ENCODE results near the gene ITGA3.

The ITGA3 gene

DNA sequence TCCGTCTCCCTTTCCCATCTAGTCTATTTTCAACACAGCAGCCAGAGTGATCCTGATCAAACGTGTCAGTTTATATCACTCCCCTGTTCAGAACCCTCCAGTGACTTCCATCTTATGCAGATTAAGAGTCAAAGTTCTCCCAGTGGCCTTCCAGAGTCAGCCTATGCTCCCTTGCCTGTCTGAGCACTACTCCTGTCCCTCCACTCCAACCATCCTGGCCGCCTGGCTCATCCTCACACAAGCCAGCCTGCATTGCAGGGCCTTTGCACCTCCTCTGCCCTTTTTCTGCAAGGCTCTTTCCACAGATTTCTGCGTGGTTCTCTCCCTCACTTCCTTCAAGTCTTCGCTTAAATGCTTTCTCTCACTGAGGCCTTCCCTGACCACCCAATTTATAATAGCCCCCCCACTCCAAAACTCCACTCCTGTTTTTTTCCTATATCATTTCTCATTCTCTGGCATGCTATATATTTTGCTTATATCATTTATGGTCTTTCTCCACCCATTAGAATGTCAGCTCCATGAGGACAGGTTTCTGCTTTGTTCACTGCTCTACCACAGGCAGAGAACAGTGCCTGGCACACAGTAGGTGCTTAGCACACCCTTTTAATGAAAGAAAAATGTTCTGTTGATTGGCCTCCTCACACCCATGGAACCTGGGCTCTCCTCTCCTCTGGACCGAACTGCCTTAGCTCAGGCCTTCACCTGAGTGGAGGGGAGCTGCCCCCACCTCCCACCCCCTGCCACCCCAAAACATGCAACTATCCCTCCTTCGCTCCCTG is 64.8 kb downstream of the ITGA3 start:
- no peak overlapping the region for H2AFZ ChIP-seq (ENCODE audit: low read depth, low read length)
- peaks cover 16% of the 10 kb centered on the region for H3K4me1 ChIP-seq (ENCODE audit: insufficient read depth, low read length)
- no peak overlapping the region for H3K4me3 ChIP-seq (ENCODE audit: low read length)
- no peaks in the 10 kb centered on the region for H3K9me3 ChIP-seq (ENCODE audit: low read length)
- no peaks in the 10 kb centered on the region for H3K27me3 ChIP-seq (ENCODE audit: insufficient read depth, low read length)
- peaks cover 2% of the 10 kb centered on the region for H3K36me3 ChIP-seq (ENCODE audit: insufficient read depth, low read length)

DNA sequence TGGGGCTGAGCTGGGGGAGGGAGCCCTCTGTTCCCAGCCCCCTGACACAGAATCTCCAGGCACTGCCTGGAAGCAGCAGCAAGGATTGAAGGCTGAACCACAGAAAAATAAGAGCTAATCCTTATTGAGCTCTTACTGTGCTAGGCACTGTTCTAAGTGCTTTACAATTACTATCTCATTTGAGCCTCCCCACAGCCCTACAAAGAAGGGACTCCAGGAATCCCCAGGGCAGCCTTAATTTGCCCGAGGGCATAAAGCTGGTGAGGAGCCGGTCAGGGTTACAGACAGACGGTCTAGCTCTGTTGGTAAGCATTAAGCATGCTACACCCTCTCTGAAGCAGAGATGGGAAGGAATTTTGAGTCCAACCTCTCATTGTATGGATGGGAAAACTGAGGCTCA is 67.0 kb downstream of the ITGA3 start:
- H3K27me3 ChIP-seq (ENCODE audit: insufficient read depth, low read length): no peaks in the 10 kb centered on the region
- H3K36me3 ChIP-seq (ENCODE audit: insufficient read depth, low read length): peaks cover 2% of the 10 kb centered on the region

DNA sequence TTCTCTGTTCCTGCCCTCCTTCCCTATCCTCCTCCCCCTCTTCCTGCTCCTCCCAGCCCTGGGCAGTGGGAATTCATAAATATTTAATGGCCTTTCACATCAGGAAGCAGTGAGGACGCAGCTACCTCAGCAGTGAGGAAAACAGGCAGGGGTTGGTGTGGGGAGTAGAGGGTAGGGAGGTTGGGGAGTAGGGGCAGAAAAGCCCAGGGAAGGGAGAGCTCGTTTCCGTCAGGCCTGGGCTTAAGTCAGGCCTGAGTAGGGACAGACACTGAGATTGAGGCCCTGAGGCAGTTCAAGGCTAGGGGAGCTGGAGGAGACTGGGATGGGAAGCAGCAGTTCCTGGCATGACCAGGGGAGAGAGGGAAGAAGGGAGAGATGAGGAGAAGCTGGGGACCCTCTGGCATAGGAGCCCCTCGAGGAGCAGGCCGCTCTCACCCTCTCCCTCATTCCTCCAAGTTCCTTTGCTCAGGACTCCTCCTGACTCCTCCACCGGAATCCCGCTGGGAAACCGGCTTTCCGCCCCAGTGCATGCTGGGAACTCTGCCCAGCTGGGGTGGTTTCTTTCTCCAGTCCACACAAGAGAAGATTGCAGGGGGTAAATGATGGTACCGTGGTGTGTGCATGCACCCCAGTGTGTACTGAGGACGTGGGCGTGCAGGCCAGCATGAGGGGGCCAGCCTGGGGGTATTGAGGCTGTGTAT is 67.9 kb downstream of the ITGA3 start:
- Histone ChIP-seq H2AFZ (ENCODE audit: low read depth, low read length) (peak overlapping the region; percentile 5), H3K9me3 (ENCODE audit: low read length) (no peaks in the 10 kb centered on the region), H3K4me1 (ENCODE audit: insufficient read depth, low read length) (peaks cover 24% of the 10 kb centered on the region), H3K27me3 (ENCODE audit: insufficient read depth, low read length) (no peaks in the 10 kb centered on the region), H3K36me3 (ENCODE audit: insufficient read depth, low read length) (no peaks in the 10 kb centered on the region), H3K4me3 (ENCODE audit: low read length) (peak overlapping the region; percentile 22)

More for the DNA sequence above, 67.0 kb downstream of the ITGA3 start:
- Histone ChIP-seq H3K4me1 (ENCODE audit: insufficient read depth, low read length) (peaks cover 21% of the 10 kb centered on the region), H3K9me3 (ENCODE audit: low read length) (no peaks in the 10 kb centered on the region), H2AFZ (ENCODE audit: low read depth, low read length) (no peak overlapping the region), H3K4me3 (ENCODE audit: low read length) (no peak overlapping the region)

DNA sequence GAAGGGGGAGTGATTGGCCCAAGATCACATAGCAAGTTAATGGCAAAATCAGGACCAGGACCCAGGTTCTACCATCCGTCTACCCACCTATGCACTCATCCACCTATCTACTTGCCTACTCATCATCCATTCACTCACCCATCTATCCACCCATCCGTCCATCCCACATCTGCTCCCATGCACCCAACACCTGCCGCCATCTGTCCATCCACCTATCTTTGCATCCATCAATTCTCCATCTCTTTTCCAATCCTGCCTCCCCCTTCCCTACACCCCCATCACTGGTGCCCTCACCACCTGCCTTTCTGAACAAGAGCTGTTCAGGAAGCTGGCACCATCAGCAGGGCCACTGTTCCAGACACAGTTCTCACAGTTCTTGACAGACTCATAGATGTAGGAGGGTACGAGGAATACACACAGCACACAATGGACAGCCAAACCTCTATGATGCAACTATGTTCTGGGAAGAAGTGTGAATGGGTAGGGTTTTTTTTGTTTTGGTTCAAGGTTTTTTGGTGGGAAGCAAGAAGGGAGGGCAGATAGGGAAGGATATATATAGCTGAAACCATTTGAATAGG is 69.6 kb downstream of the ITGA3 start:
- H3K9me3 ChIP-seq (ENCODE audit: low read length): no peaks in the 10 kb centered on the region
- no peaks in the 10 kb centered on the region for H3K36me3 ChIP-seq (ENCODE audit: insufficient read depth, low read length)
- H2AFZ ChIP-seq (ENCODE audit: low read depth, low read length): no peak overlapping the region
- H3K27me3 ChIP-seq (ENCODE audit: insufficient read depth, low read length): no peaks in the 10 kb centered on the region
- H3K4me1 ChIP-seq (ENCODE audit: insufficient read depth, low read length): peaks cover 27% of the 10 kb centered on the region
- H3K4me3 ChIP-seq (ENCODE audit: low read length): no peak overlapping the region

DNA sequence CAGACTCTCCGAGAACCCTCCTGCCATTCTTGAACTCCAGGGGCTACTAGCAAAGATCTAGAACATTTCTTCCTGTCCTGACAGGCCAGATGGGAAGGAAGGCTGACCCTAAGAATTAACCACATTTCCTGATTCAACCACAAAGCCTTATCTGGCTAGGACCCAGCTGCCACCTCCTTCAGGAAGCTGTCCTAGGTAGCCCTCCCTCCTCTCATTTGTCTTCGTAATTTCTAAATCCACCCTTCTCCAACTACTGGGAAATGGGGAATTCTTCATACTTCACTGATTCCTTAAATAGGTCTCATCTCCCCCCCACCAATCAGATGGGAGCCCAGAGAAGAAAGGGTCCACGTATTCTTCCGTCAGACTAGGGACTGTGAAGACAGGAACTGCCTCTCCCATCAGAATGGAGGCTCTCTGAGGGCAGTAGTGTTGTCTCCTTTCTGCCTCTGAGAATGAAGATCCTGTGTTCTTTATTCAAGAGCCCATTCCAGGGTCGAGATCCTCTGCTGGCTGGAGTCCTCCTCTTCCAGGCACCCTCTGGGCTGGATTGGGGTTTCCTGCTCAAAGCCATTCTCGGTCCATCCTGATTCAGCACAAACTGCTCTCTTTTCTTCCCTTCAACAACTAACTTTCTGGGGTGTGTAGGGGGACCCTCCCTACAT is 71.9 kb downstream of the ITGA3 start:
- no peaks in the 10 kb centered on the region for H3K9me3 ChIP-seq (ENCODE audit: low read length)
- no peaks in the 10 kb centered on the region for H3K27me3 ChIP-seq (ENCODE audit: insufficient read depth, low read length)
- H3K4me3 ChIP-seq (ENCODE audit: low read length): no peak overlapping the region
- peaks cover 32% of the 10 kb centered on the region for H3K4me1 ChIP-seq (ENCODE audit: insufficient read depth, low read length)
- H2AFZ ChIP-seq (ENCODE audit: low read depth, low read length): no peak overlapping the region
- no peaks in the 10 kb centered on the region for H3K36me3 ChIP-seq (ENCODE audit: insufficient read depth, low read length)

DNA sequence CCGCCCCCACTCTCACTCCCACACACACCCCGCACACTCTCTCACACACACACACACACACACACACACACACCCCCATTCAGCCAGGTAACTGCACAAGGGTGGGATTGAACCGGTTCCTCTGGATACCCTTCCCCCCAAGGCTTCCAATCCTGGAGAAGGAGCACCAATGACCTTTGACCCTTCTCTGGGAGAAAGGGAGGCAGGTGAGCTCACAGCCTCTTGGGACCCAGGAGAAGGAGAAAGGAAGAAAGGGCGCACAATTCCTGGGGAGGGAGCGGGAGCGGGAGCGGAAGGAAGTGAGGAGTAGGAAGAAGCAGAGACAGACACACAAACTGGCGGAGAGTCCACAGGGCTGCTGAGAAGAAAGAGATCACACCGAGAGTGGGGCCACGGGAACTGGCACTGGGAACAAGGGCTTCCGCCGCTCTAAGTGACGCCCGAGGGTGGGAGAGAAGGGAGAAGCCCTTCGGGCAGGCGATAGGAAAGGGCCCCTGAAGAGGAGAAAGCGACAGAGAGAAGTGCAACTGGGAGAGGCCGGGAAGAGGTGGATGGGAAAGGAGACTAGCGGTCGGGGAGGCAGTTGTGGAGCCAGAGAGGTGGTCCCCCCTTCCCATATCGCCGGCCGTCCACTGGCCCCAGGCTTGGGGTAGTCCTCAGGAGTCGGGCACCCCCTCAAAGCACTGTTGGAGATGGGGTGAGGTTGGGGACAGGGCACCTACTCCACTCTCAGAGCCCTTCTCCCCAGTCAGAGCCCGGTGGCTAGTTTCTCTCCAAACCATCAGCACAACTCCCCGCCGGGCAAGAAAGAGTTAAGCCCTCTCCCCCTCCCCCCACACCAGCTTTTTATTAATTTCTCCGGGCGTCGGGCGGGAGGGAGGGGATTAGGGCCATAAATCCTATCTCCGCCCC is 72.8 kb downstream of the ITGA3 start:
- peaks cover 27% of the 10 kb centered on the region for H3K4me1 ChIP-seq (ENCODE audit: insufficient read depth, low read length)
- H2AFZ ChIP-seq (ENCODE audit: low read depth, low read length): peak overlapping the region; percentile 91
- no peaks in the 10 kb centered on the region for H3K9me3 ChIP-seq (ENCODE audit: low read length)
- H3K36me3 ChIP-seq (ENCODE audit: insufficient read depth, low read length): no peaks in the 10 kb centered on the region
- peak overlapping the region; percentile 60 for H3K4me3 ChIP-seq (ENCODE audit: low read length)
- no peaks in the 10 kb centered on the region for H3K27me3 ChIP-seq (ENCODE audit: insufficient read depth, low read length)

DNA sequence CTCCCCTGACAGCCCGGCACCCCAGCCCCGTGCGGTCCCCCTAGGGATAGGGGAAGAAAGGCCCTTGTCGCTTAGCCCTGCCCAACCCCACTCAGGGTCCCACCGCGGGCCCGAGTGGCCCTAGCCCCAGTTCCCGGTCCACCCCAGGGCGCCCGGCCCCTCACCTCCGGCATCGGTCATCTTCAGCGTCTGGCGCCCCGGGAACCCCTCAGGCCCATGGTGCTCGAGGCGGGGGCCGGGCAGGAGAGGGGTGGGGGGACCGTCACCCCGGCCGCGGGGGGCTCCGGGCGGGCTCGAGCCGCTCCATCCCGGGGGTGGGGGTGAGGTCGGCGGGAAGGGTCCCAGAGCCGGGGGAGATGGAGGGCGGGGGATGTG is 73.4 kb downstream of the ITGA3 start:
- H3K9me3 ChIP-seq (ENCODE audit: low read length): no peaks in the 10 kb centered on the region
- peak overlapping the region; percentile 60 for H3K4me3 ChIP-seq (ENCODE audit: low read length)
- H2AFZ ChIP-seq (ENCODE audit: low read depth, low read length): peak overlapping the region; percentile 91
- no peaks in the 10 kb centered on the region for H3K27me3 ChIP-seq (ENCODE audit: insufficient read depth, low read length)
- peaks cover 23% of the 10 kb centered on the region for H3K4me1 ChIP-seq (ENCODE audit: insufficient read depth, low read length)
- H3K36me3 ChIP-seq (ENCODE audit: insufficient read depth, low read length): no peaks in the 10 kb centered on the region

DNA sequence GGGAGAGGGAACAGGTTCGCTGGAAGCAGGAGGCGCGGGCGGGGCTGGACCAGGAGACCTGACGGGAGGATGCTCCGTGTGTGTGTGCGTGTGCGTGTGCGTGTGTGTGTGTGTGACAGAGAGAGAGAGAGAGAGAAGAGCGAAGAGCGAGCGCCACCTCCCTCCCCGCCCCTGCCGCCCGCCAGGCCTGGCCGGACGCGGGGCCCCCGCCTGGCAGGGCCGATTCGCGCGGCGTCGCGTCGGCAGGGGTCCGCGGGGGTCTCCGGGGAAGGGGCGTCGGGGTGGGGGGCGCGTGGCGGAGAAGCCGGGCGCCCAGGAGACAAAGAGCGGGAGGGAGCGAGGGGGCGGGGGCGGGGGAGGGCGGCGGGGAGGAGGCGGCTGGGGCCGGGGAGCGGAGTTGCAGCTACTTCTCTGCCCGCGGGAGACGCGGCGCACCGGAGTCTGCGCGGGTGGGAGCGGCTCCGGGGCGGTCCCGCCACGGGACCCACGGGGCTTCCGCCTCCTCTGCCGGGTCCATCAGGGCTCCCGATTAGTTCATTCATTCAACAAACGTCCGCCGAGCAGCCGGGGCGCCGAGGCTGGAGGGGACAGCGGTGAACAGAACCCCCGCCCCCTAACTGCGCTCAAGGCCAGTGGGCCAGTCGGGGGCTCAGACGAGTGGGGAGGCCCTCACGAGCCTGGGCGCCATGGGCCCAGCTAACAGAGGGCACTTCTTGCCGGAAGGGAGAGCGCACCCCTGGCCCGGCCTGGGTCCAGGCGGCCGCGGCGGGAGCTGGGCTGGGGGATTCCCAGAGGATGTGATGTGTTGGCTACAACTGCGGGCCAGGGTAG is 74.0 kb downstream of the ITGA3 start, which contains the start of gene SAMD14:
Gene SAMD14 (minus strand): TSS at position 433 of the 831 bp plus-strand sequence. CDS start 5,201 bp downstream, outside the sequence.
- H3K4me1 ChIP-seq (ENCODE audit: insufficient read depth, low read length): peaks cover 19% of the 10 kb centered on the region
- peaks cover 2% of the 10 kb centered on the region for H3K36me3 ChIP-seq (ENCODE audit: insufficient read depth, low read length)
- H3K4me3 ChIP-seq (ENCODE audit: low read length): peak within 1 kb of the TSS; percentile 60
- no peaks in the 10 kb centered on the region for H3K9me3 ChIP-seq (ENCODE audit: low read length)
- H2AFZ ChIP-seq (ENCODE audit: low read depth, low read length): peak within 1 kb of the TSS; percentile 91
- H3K27me3 ChIP-seq (ENCODE audit: insufficient read depth, low read length): no peaks in the 10 kb centered on the region

DNA sequence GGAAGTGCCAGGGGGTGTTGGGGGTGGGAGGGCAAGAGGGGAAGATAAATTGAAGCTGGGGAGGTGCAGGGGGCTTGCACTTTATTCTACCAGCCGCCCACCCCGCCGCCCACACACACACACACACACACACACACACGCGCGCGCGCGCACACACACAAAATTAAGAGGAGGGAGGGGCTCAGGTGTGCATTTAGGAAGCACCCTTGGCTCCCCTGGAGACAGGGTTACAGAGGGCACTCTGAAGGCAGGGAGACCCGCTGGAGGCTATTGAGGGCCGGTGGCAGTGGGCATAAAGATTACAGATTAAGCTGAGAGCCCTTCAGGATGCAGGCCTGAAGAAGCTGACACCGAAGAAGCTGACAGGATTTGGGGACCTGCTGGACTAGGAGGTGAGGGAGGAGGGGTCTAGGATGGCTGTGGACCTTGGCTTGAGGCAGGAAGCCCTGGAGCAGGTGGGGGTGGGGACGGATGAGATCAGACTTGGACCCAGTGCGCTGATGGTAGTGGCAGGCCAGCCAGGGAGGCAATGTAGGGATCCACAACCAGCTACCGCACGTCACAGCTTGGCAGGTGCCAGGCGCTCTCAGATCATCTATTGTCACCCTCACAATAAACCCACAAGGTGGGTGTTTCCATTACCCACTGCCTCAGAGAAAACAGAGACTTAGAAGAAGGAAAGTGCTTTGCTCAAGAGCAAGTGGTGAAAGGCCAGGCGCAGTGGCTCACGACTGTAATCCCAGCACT is 74.8 kb downstream of the ITGA3 start:
- H3K27me3 ChIP-seq (ENCODE audit: insufficient read depth, low read length): no peaks in the 10 kb centered on the region

DNA sequence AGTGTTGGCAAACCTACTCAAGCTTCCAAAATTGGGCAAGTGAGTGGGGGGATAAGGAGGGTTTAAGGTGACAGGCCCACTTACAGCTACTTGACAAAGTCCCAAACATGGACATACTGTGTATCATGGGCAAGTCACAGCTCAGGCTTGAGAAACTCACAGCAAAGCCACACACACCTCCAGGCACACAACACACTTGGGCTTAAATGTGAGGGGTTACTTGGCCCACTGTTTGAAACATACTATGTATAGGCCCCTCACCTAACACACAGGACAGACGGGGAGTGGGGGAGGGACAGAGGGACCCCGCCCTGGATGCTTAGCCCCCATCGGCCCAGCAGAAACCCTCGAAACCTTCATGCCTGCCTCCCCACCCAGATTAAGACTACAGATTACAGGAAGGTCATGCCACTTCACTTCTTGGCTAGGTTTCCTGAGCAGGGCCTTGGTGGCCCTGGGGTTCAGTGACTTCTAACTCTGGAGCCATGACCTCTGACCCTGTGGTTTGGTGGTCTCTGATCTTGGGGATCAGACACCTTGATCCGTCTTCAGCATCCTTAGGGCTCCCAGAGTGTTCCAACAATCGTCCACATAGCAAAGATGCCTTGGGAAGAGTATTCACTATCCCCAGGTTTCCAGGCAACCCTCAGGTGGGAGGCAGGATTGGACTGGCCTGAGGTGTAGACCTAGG is 76.3 kb downstream of the ITGA3 start:
- Histone ChIP-seq H3K4me3 (ENCODE audit: low read length) (no peak overlapping the region), H2AFZ (ENCODE audit: low read depth, low read length) (no peak overlapping the region), H3K36me3 (ENCODE audit: insufficient read depth, low read length) (peaks cover 21% of the 10 kb centered on the region), H3K9me3 (ENCODE audit: low read length) (no peaks in the 10 kb centered on the region), H3K27me3 (ENCODE audit: insufficient read depth, low read length) (no peaks in the 10 kb centered on the region), H3K4me1 (ENCODE audit: insufficient read depth, low read length) (peaks cover 19% of the 10 kb centered on the region)

More for the DNA sequence above, 74.8 kb downstream of the ITGA3 start:
- Histone ChIP-seq H3K4me1 (ENCODE audit: insufficient read depth, low read length) (peaks cover 19% of the 10 kb centered on the region), H3K36me3 (ENCODE audit: insufficient read depth, low read length) (peaks cover 9% of the 10 kb centered on the region), H3K9me3 (ENCODE audit: low read length) (no peaks in the 10 kb centered on the region), H2AFZ (ENCODE audit: low read depth, low read length) (peak overlapping the region; percentile 82), H3K4me3 (ENCODE audit: low read length) (peak overlapping the region; percentile 60)

Measured in neuron (in vitro differentiated cells).